ENCODE measurements around the gene USH1C. TPM values are rescaled to one million over a fixed set of nuclear protein-coding genes. Genes with fewer than 3 reads are reported as not detected.

Gene USH1C
- total and polyA plus RNA-seq, 2 of the 13 experiments (the other 11 are each of a cell fraction or from before 2014, with no cell fraction given): not detected

DNA sequence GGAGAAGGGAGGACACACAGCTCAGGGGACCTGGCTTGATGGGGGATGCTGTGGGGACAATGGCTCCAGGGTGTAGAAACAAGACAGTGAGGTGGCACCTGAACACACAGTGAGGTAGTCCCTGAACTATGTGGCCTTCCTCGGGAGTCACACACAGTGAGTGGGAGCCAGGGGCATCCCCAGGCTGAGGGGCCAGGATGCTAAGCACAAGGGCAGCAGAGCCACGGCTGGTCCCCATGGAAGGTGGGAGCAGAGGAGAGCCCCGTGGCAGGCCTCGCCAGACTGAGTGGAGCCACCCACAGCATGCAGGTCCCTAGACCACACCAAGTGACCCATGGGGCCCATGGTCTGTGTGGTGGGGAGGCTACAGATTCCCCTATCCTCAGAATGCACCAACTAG lies 41.6 kb downstream of the USH1C start:
- Histone ChIP-seq H3K4me3 (replicated peaks in 1 of 3; ENCODE audit: insufficient read depth in 1 of 3, low read depth in 2 of 3, low read length in 3 of 3) (no peak overlapping the region), H3K9me3 (ENCODE audit: low read length) (no peaks in the 10 kb centered on the region), H3K9ac (ENCODE audit: insufficient read depth, low read depth, low read length) (no peak overlapping the region), H3K36me3 (replicated peaks in 1 of 2; ENCODE audit: control insufficient read depth in 1 of 2, insufficient read depth in 2 of 2, low read length in 2 of 2) (no peaks in the 10 kb centered on the region), H3K4me1 (ENCODE audit: insufficient read depth, low read length) (no peaks in the 10 kb centered on the region), H3K79me2 (ENCODE audit: insufficient read depth, low read length) (no peaks in the 10 kb centered on the region), H3K4me2 (ENCODE audit: low read depth, low read length) (no peak overlapping the region), H2AFZ (ENCODE audit: low read length) (no peak overlapping the region), H3K27me3 (ENCODE audit: control insufficient read depth in 1 of 2, insufficient read depth in 2 of 2, low read length in 2 of 2) (peaks cover 1 to 8% of the 10 kb centered on the region in 2 experiments; a peak in 2 of 5 replicates), H4K20me1 (ENCODE audit: insufficient read depth, low read length) (no peaks in the 10 kb centered on the region), H3K27ac (ENCODE audit: extremely low read length, insufficient read depth, low read length) (no peak overlapping the region)
- no TSS peak for BruUV-seq (replicated peaks)
- no peak for TF ChIP-seq ZNF792 (CRISPR knock-in tag; IDR thresholded peaks at IDR 0.05)
- TF ChIP-seq SMAD3 (CRISPR knock-in tag; IDR thresholded peaks at IDR 0.05): no peak
- TF ChIP-seq ZNF780A (CRISPR knock-in tag; IDR thresholded peaks at IDR 0.05): no peak
- no peak for TF ChIP-seq HMG20A (CRISPR knock-in tag; IDR thresholded peaks at IDR 0.05; ENCODE audit: borderline replicate concordance)
- TF ChIP-seq, protein P1, sequence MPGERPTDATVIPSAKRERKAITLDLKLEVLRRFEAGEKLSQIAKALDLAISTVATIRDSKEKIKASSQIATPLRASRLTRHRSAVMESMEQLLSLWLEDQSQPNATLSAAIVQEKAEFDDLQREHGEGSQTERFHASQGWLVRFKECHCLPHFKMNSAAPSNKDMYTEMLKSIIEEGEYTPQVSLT (CRISPR knock-in tag; IDR thresholded peaks at IDR 0.05; ENCODE audit: borderline replicate concordance, low read depth): no peak
- TF ChIP-seq ZNF263 (CRISPR knock-in tag; IDR thresholded peaks at IDR 0.05): no peak
- TF ChIP-seq, protein P2, sequence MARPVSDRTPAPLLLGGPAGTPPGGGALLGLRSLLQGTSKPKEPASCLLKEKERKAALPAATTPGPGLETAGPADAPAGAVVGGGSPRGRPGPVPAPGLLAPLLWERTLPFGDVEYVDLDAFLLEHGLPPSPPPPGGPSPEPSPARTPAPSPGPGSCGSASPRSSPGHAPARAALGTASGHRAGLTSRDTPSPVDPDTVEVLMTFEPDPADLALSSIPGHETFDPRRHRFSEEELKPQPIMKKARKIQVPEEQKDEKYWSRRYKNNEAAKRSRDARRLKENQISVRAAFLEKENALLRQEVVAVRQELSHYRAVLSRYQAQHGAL (CRISPR knock-in tag; IDR thresholded peaks at IDR 0.05; ENCODE audit: not compliant biosample characterization): no peak
- TF ChIP-seq FOSL2 (CRISPR knock-in tag; IDR thresholded peaks at IDR 0.05): no peak
- TF ChIP-seq RBM39 (IDR thresholded peaks at IDR 0.05; ENCODE audit: low read depth, low read length, poor library complexity, severe bottlenecking): no peak
- TF ChIP-seq MAFG (CRISPR knock-in tag; IDR thresholded peaks at IDR 0.05): no peak
- no peak for TF ChIP-seq ZNF24 (IDR thresholded peaks at IDR 0.05)
- no peak for TF ChIP-seq ZNF484 (CRISPR knock-in tag; IDR thresholded peaks at IDR 0.05; ENCODE audit: borderline replicate concordance, low read depth)
- TF ChIP-seq, protein P3, sequence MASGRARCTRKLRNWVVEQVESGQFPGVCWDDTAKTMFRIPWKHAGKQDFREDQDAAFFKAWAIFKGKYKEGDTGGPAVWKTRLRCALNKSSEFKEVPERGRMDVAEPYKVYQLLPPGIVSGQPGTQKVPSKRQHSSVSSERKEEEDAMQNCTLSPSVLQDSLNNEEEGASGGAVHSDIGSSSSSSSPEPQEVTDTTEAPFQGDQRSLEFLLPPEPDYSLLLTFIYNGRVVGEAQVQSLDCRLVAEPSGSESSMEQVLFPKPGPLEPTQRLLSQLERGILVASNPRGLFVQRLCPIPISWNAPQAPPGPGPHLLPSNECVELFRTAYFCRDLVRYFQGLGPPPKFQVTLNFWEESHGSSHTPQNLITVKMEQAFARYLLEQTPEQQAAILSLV (CRISPR knock-in tag; IDR thresholded peaks at IDR 0.05; ENCODE audit: borderline replicate concordance): no peak
- no peak for TF ChIP-seq GLI4 (CRISPR knock-in tag; IDR thresholded peaks at IDR 0.05; ENCODE audit: borderline replicate concordance)
- TF ChIP-seq ZNF891 (CRISPR knock-in tag; IDR thresholded peaks at IDR 0.05): no peak
- no peak for TF ChIP-seq ZNF180 (CRISPR knock-in tag; IDR thresholded peaks at IDR 0.05; ENCODE audit: borderline replicate concordance, low read depth)
- ATAC-seq (no peak), FAIRE-seq (no peak), DNase-seq (ENCODE audit: low spot score) (no peak)
- POLR2A ChIA-PET: no interaction called here
- WGBS (ENCODE audit: low lambda C conversion rate): no CpG with 5 or more reads among the region's 4 CpGs
- in situ Hi-C loops (cut with HindIII; ENCODE audit: extremely low pct_ligation_motif_present, low pct_unique_long_range_greater_than_20kb): loop anchor here (25.0 kb wide), 1 partner anchor 265 kb away; no protein-coding TSS in a partner anchor
- CTCF ChIA-PET (ENCODE audit: low intra/inter-chr PET ratio, low total read pairs): no interaction called here
- intact Hi-C loops (cut with micrococcal nuclease; ENCODE audit: unreplicated experiment): loop anchor here (10.0 kb wide), 1 partner anchor 268 kb away; no protein-coding TSS in a partner anchor
